Measurements from ENCODE around the gene CCDC187. TPM values are rescaled to one million over a fixed set of nuclear protein-coding genes. Genes with fewer than 3 reads are reported as not detected.

CCDC187 gene
- total RNA-seq, 5 donors from 2014 or later (not counting 1 experiment from before 2014, with no cell fraction given): 0.07 to 0.20 (median 0.09) TPM; not detected in 1

DNA sequence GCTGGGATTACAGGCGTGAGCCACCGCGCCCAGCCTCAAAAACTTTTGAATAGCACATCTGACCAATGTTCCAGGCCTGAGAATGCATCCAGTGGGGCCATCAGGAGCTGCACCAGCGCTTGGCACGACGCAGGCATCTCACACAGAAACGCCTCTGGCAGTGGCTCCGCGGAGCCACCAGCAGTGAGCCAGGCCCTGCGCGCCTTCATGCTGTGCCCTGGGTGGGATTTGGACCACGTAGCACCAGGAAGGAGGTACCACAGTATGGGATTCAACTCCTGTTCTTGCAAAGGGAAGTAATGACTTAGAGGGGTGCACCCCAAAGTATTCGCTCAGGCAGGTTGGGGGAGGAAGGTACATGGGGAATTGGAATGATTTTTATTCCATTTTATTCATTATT is 3.0 kb downstream of the CCDC187 start:
- H3K27me3 Mint-ChIP-seq: peaks cover 0 to 2% of the 10 kb centered on the region in 2 donors
- Histone ChIP-seq H3K9me3 (no peaks in the 10 kb centered on the region), H3K27ac (ENCODE audit: low read length) (no peak overlapping the region), H3K4me3 (ENCODE audit: control insufficient read depth in 1 of 2, extremely low read depth in 1 of 2, low read length in 1 of 2) (no peak overlapping the region), H3K4me1 (ENCODE audit: control insufficient read depth in 1 of 2, extremely low read depth in 1 of 2, insufficient read depth in 2 of 2, low read length in 2 of 2) (no peaks in the 10 kb centered on the region), H3K27me3 (replicated peaks in 1 of 2; ENCODE audit: control insufficient read depth in 2 of 2, extremely low read depth in 1 of 2, insufficient read depth in 2 of 2, low read length in 1 of 2) (peaks cover 0 to 51% of the 10 kb centered on the region in 2 experiments), H3K36me3 (ENCODE audit: control insufficient read depth in 2 of 2, extremely low read depth in 1 of 2, insufficient read depth in 1 of 2, low read length in 1 of 2) (no peaks in the 10 kb centered on the region)
- no peak for DNase-seq
- H3K9me3 Mint-ChIP-seq: no peaks in the 10 kb centered on the region
- WGBS (ENCODE audit: insufficient coverage): 98% methylated on average over 9 of the region's 13 CpGs
- POLR2A ChIA-PET: no interaction called here
- no peak overlapping the region for H3K27ac Mint-ChIP-seq
- no peak overlapping the region for H3K4me3 Mint-ChIP-seq
- ATAC-seq (replicated peaks in 1 of 4): no peak
- CTCF ChIA-PET: no interaction called here
- no peaks in the 10 kb centered on the region for H3K4me1 Mint-ChIP-seq
- no peaks in the 10 kb centered on the region for H3K36me3 Mint-ChIP-seq

DNA sequence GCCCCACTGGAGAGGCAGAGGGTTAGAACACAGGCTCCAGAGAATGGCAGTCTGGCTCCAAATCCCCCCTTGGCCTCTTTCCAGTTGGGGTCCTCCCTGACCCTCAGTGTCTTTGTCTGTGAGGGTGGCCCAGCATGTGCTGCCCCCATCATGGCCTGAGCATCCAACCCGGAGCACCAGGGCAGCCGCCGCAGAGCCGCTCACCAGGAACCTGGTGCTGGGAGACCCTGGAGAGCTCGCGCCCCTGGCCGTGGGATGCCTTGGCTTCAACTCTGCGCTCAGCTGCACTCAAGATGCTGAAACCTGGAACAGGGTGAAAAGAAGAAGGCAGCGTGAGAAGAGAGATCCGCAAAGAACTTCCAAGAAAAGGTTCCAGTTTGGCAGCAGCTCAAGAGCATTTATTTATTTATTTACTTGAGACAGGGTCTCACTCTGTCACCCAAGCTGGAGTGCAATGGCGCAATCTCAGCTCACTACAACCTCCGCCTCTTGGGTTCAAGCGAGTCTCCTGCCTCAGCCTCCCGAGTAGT is 3.8 kb downstream of the CCDC187 start:
- ChIA-PET CTCF (no interaction called here), POLR2A (no interaction called here)
- no peaks in the 10 kb centered on the region for H3K9me3 ChIP-seq
- no peak overlapping the region for H3K4me3 ChIP-seq (ENCODE audit: control insufficient read depth in 1 of 2, extremely low read depth in 1 of 2, low read length in 1 of 2)
- H3K36me3 ChIP-seq (ENCODE audit: control insufficient read depth in 2 of 2, extremely low read depth in 1 of 2, insufficient read depth in 1 of 2, low read length in 1 of 2): no peaks in the 10 kb centered on the region
- H3K27ac ChIP-seq (ENCODE audit: low read length): no peak overlapping the region
- WGBS (ENCODE audit: insufficient coverage): 86% methylated on average over 14 of the region's 14 CpGs
- DNase-seq: no peak
- Mint-ChIP-seq H3K9me3 (no peaks in the 10 kb centered on the region), H3K36me3 (no peaks in the 10 kb centered on the region), H3K27ac (no peak overlapping the region), H3K4me3 (no peak overlapping the region), H3K4me1 (no peaks in the 10 kb centered on the region), H3K27me3 (peaks cover 0 to 2% of the 10 kb centered on the region in 2 donors)
- peaks cover 0 to 44% of the 10 kb centered on the region in 2 experiments for H3K27me3 ChIP-seq (replicated peaks in 1 of 2; ENCODE audit: control insufficient read depth in 2 of 2, extremely low read depth in 1 of 2, insufficient read depth in 2 of 2, low read length in 1 of 2)
- no peak for ATAC-seq (replicated peaks in 1 of 4)
- H3K4me1 ChIP-seq (ENCODE audit: control insufficient read depth in 1 of 2, extremely low read depth in 1 of 2, insufficient read depth in 2 of 2, low read length in 2 of 2): no peaks in the 10 kb centered on the region

DNA sequence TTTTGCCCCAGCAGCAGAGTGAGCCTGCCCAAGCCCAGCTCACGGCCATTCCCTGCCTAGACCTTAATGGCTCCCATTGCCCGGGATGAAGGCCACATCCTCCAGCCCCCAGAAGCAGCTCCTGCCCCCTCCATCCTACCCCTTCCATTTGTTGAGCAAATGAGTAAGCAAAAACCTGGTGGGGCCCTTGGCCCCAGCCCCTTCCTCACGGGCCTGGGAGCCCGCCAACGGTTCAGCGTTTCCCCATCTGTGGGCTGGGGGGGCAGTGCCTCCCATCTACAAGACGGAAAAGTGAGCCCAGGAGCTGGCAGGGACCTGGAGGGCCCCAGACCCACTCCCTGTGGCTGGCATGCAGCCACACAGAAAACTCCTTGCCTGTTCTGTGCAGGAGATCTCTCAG is 4.4 kb downstream of the CCDC187 start:
- ChIA-PET POLR2A (no interaction called here), CTCF (no interaction called here)
- H3K36me3 Mint-ChIP-seq: no peaks in the 10 kb centered on the region
- Histone ChIP-seq H3K27ac (ENCODE audit: low read length) (no peak overlapping the region), H3K27me3 (replicated peaks in 1 of 2; ENCODE audit: control insufficient read depth in 2 of 2, extremely low read depth in 1 of 2, insufficient read depth in 2 of 2, low read length in 1 of 2) (peaks cover 0 to 38% of the 10 kb centered on the region in 2 experiments), H3K9me3 (no peaks in the 10 kb centered on the region), H3K4me1 (ENCODE audit: control insufficient read depth in 1 of 2, extremely low read depth in 1 of 2, insufficient read depth in 2 of 2, low read length in 2 of 2) (no peaks in the 10 kb centered on the region), H3K36me3 (ENCODE audit: control insufficient read depth in 2 of 2, extremely low read depth in 1 of 2, insufficient read depth in 1 of 2, low read length in 1 of 2) (no peaks in the 10 kb centered on the region), H3K4me3 (ENCODE audit: control insufficient read depth in 1 of 2, extremely low read depth in 1 of 2, low read length in 1 of 2) (no peak overlapping the region)
- H3K27me3 Mint-ChIP-seq: peaks cover 0 to 2% of the 10 kb centered on the region in 2 donors
- ATAC-seq (replicated peaks in 1 of 4) (no peak), DNase-seq (no peak)
- no peaks in the 10 kb centered on the region for H3K4me1 Mint-ChIP-seq
- no peak overlapping the region for H3K4me3 Mint-ChIP-seq
- 11% methylated on average over 5 of the region's 7 CpGs for WGBS (ENCODE audit: insufficient coverage)
- H3K27ac Mint-ChIP-seq: no peak overlapping the region
- no peaks in the 10 kb centered on the region for H3K9me3 Mint-ChIP-seq

DNA sequence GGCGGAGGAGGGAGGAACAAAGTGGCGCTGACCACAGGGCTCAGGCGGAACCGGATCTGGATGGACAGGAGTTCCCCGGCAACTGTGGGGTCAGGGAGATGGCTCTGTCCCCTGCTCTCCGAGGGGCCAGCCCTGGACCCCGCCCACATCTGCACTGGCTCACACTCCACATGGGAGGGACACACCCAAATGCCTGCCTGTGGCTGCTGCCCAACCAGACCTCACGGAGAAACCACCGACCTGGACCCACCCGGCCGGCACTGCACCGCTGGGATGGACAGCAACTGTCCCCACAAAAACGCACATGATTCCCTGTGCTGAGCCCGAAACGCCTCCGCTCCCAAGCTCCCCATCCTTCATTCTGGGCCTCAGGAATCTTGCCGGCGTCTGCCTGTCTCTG is 4.8 kb downstream of the CCDC187 start:
- ChIA-PET POLR2A (no interaction called here), CTCF (no interaction called here)
- H3K4me3 ChIP-seq (ENCODE audit: control insufficient read depth in 1 of 2, extremely low read depth in 1 of 2, low read length in 1 of 2): no peak overlapping the region
- no peaks in the 10 kb centered on the region for H3K36me3 ChIP-seq (ENCODE audit: control insufficient read depth in 2 of 2, extremely low read depth in 1 of 2, insufficient read depth in 1 of 2, low read length in 1 of 2)
- peaks cover 0 to 2% of the 10 kb centered on the region in 2 donors for H3K27me3 Mint-ChIP-seq
- no peak overlapping the region for H3K4me3 Mint-ChIP-seq
- no peaks in the 10 kb centered on the region for H3K4me1 Mint-ChIP-seq
- peaks cover 0 to 34% of the 10 kb centered on the region in 2 experiments for H3K27me3 ChIP-seq (replicated peaks in 1 of 2; ENCODE audit: control insufficient read depth in 2 of 2, extremely low read depth in 1 of 2, insufficient read depth in 2 of 2, low read length in 1 of 2)
- H3K27ac ChIP-seq (ENCODE audit: low read length): no peak overlapping the region
- H3K9me3 ChIP-seq: no peaks in the 10 kb centered on the region
- H3K9me3 Mint-ChIP-seq: no peaks in the 10 kb centered on the region
- WGBS (ENCODE audit: insufficient coverage): 89% methylated on average over 18 of the region's 18 CpGs
- no peak overlapping the region for H3K27ac Mint-ChIP-seq
- DNase-seq: no peak
- no peak for ATAC-seq (replicated peaks in 1 of 4)
- no peaks in the 10 kb centered on the region for H3K4me1 ChIP-seq (ENCODE audit: control insufficient read depth in 1 of 2, extremely low read depth in 1 of 2, insufficient read depth in 2 of 2, low read length in 2 of 2)
- H3K36me3 Mint-ChIP-seq: no peaks in the 10 kb centered on the region

DNA sequence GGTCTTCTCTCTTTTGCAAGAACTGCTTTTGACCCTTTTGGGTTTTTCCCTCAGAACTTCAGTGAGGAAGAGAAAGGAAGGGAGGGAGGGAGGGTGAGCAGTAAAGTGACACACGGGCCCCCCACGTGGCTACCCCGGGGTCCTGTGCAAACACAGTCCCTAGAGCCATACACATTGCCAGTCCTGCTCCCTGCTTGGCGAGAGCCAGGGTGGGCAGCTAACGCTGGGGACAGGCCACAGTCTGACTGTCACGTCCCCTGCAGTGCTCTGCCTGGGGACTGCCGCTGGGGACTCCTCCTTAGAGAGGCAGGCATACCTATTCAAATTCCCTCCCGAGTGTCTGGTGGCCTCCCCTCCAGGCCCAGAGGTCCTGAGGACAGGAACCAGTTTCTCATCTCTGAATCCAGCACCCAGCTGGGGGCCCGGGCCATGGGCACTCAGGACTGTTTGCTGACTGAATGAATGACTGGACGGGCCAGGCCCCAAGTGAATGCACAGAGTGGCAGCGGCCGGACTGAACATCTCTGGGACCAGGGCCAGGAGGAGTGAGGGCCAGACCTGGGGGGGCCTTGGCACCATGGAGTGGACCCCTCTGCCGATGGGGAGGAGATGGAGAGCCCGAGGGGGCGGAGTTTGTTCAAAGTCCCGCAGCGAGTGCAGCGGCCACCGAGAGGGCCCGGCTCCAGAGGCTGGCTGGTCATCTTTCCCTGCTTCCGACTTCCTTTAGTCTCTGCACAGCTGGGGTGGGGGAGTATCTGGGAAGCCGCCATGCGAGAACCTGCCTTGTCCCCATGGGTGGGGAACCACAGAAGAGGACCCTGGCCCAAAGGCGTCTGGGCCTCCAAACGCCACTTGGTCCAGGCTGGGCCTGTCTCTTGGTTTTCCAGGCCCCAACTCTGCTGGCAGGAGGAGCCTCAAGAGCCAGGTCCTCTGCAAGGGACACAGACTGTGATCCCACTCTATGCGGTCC is 5.8 kb downstream of the CCDC187 start:
- WGBS (ENCODE audit: insufficient coverage): 88% methylated on average over 25 of the region's 26 CpGs
- peaks cover 0 to 28% of the 10 kb centered on the region in 2 experiments for H3K27me3 ChIP-seq (replicated peaks in 1 of 2; ENCODE audit: control insufficient read depth in 2 of 2, extremely low read depth in 1 of 2, insufficient read depth in 2 of 2, low read length in 1 of 2)
- ChIA-PET CTCF (no interaction called here), POLR2A (no interaction called here)
- Mint-ChIP-seq H3K27me3 (peaks cover 0 to 2% of the 10 kb centered on the region in 2 donors), H3K9me3 (no peaks in the 10 kb centered on the region), H3K4me1 (no peaks in the 10 kb centered on the region), H3K27ac (no peak overlapping the region), H3K4me3 (no peak overlapping the region), H3K36me3 (no peaks in the 10 kb centered on the region)
- DNase-seq (no peak), ATAC-seq (replicated peaks in 1 of 4) (no peak)
- H3K36me3 ChIP-seq (ENCODE audit: control insufficient read depth in 2 of 2, extremely low read depth in 1 of 2, insufficient read depth in 1 of 2, low read length in 1 of 2): no peaks in the 10 kb centered on the region
- no peaks in the 10 kb centered on the region for H3K9me3 ChIP-seq
- no peak overlapping the region for H3K27ac ChIP-seq (ENCODE audit: low read length)
- no peaks in the 10 kb centered on the region for H3K4me1 ChIP-seq (ENCODE audit: control insufficient read depth in 1 of 2, extremely low read depth in 1 of 2, insufficient read depth in 2 of 2, low read length in 2 of 2)
- no peak overlapping the region for H3K4me3 ChIP-seq (ENCODE audit: control insufficient read depth in 1 of 2, extremely low read depth in 1 of 2, low read length in 1 of 2)

DNA sequence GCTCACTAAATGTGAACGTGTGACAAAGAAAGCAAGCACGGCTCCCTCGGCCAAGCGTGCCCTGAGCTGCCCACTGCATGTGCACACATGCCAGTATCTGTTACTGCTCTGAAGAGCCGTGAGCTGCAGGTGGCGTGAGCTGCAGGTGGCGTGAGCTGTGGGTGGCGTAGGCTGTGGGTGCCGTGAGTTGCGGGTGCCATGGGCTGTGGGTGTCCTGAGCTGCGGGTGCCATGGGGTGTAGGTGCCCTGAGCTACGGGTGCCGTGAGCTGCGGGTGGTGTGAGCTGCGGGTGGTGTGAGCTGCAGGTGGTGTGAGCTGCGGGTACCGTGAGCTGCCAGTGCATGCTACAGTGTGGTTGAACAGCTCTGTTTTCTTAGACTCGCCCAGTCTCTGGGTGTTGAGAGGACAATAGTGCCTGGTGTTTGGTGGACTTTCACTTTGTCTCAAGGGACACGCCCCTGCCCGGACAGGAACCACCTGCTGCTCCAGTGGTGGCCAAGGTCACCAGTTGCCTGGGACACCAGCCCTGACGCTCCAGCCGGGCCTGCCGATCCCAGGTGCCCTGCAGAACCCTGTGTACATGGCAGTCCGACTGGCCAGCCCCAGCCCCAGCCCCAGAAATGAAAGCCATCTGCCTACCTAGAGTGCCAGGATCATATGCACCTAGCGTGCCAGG is 6.7 kb downstream of the CCDC187 start:
- no peaks in the 10 kb centered on the region for H3K36me3 ChIP-seq (ENCODE audit: control insufficient read depth in 2 of 2, extremely low read depth in 1 of 2, insufficient read depth in 1 of 2, low read length in 1 of 2)
- H3K9me3 Mint-ChIP-seq: no peaks in the 10 kb centered on the region
- H3K27ac Mint-ChIP-seq: no peak overlapping the region
- H3K36me3 Mint-ChIP-seq: no peaks in the 10 kb centered on the region
- ChIA-PET CTCF (no interaction called here), POLR2A (no interaction called here)
- H3K4me1 ChIP-seq (ENCODE audit: control insufficient read depth in 1 of 2, extremely low read depth in 1 of 2, insufficient read depth in 2 of 2, low read length in 2 of 2): no peaks in the 10 kb centered on the region
- no peak for DNase-seq
- no peak overlapping the region for H3K4me3 ChIP-seq (ENCODE audit: control insufficient read depth in 1 of 2, extremely low read depth in 1 of 2, low read length in 1 of 2)
- H3K9me3 ChIP-seq: no peaks in the 10 kb centered on the region
- H3K27me3 ChIP-seq (replicated peaks in 1 of 2; ENCODE audit: control insufficient read depth in 2 of 2, extremely low read depth in 1 of 2, insufficient read depth in 2 of 2, low read length in 1 of 2): peaks cover 0 to 22% of the 10 kb centered on the region in 2 experiments
- no peak overlapping the region for H3K27ac ChIP-seq (ENCODE audit: low read length)
- H3K4me3 Mint-ChIP-seq: no peak overlapping the region
- H3K27me3 Mint-ChIP-seq: peaks cover 0 to 2% of the 10 kb centered on the region in 2 donors
- WGBS (ENCODE audit: insufficient coverage): 78% methylated on average over 24 of the region's 25 CpGs
- no peak for ATAC-seq (replicated peaks in 1 of 4)
- H3K4me1 Mint-ChIP-seq: no peaks in the 10 kb centered on the region

All from T-cell (primary cell).